Stimulated activated naive B cell treated with anti-CD40 and anti-IgM and Interleukin-4, amounts not matched to agents 10 μg/mL and 1 μg/mL and 100 μg/mL, for 72 hours (primary cell): ENCODE results near the gene EDA2R.

ENCODE experiments used
- ATAC-seq, 2 donors: fragments of 150-1000 bp; cut with Tn5 transposase; replicated peaks; 2 replicates each; pipeline ENCODE4 v1.10.0; 2021; ENCODE audit warnings: moderate library complexity in 1 of 2
- DNase-seq: peaks from one replicate; pipeline ENCODE4 v3.0.0; 2021
- H3K27ac Mint-ChIP-seq: one replicate; pipeline ENCODE4 v1.8.0; 2022; ENCODE audit warnings: mild to moderate bottlenecking, mixed read lengths
- H3K27me3 Mint-ChIP-seq, 2 donors: one replicate each; pipeline ENCODE4 v1.8.0; 2022; ENCODE audit warnings: mixed read lengths in 2 of 2
- H3K36me3 Mint-ChIP-seq, 2 donors: one replicate each; pipeline ENCODE4 v1.8.0; 2022; ENCODE audit warnings: mixed read lengths in 2 of 2, mild to moderate bottlenecking in 1 of 2
- H3K4me1 Mint-ChIP-seq, 2 donors: one replicate each; pipeline ENCODE4 v1.8.0; 2022; ENCODE audit warnings: mixed read lengths in 2 of 2, mild to moderate bottlenecking in 1 of 2
- H3K4me3 Mint-ChIP-seq, 2 donors: one replicate each; pipeline ENCODE4 v1.8.0; 2022; ENCODE audit warnings: mild to moderate bottlenecking in 2 of 2, mixed read lengths in 2 of 2, moderate library complexity in 1 of 2
- H3K9me3 Mint-ChIP-seq, 2 donors: one replicate each; pipeline ENCODE4 v1.8.0; 2022; ENCODE audit warnings: mixed read lengths in 2 of 2, mild to moderate bottlenecking in 1 of 2

The EDA2R gene

GRCh38 chrX:66625525-66625924, 13.4 kb downstream of the EDA2R start:
- H3K27ac Mint-ChIP-seq = no peak overlapping the region
- H3K27me3 Mint-ChIP-seq = peaks cover 0 to 9% of the 10 kb centered on the region in 2 donors
- no peak overlapping the region for H3K4me3 Mint-ChIP-seq
- H3K4me1 Mint-ChIP-seq = peaks cover 2 to 18% of the 10 kb centered on the region in 2 donors
- peaks cover 0 to 2% of the 10 kb centered on the region in 2 donors for H3K9me3 Mint-ChIP-seq
- H3K36me3 Mint-ChIP-seq = no peaks in the 10 kb centered on the region
- no peak for DNase-seq
- peak; percentile 20 to 21 for ATAC-seq

GRCh38 chrX:66622209-66622608, 16.7 kb downstream of the EDA2R start:
- peaks cover 0 to 2% of the 10 kb centered on the region in 2 donors for H3K9me3 Mint-ChIP-seq
- no peak overlapping the region for H3K4me3 Mint-ChIP-seq
- no peak overlapping the region for H3K27ac Mint-ChIP-seq
- H3K36me3 Mint-ChIP-seq = no peaks in the 10 kb centered on the region
- DNase-seq (no peak), ATAC-seq (no peak)
- H3K4me1 Mint-ChIP-seq = peaks cover 2 to 18% of the 10 kb centered on the region in 2 donors
- peaks cover 0 to 9% of the 10 kb centered on the region in 2 donors for H3K27me3 Mint-ChIP-seq

- ATAC-seq = no peak
- no peaks in the 10 kb centered on the region for H3K4me1 Mint-ChIP-seq
- DNase-seq = no peak
- no peak overlapping the region for H3K27ac Mint-ChIP-seq
- no peaks in the 10 kb centered on the region for H3K27me3 Mint-ChIP-seq
- H3K36me3 Mint-ChIP-seq = peaks cover 0 to 4% of the 10 kb centered on the region in 2 donors
- H3K4me3 Mint-ChIP-seq = no peak overlapping the region
- H3K9me3 Mint-ChIP-seq = peaks cover 0 to 1% of the 10 kb centered on the region in 2 donors
Measured at GRCh38 chrX:66616944-66617343, 21.9 kb downstream of the EDA2R start.

GRCh38 chrX:66602381-66602938, 36.4 kb downstream of the EDA2R start:
- no peak overlapping the region for H3K4me3 Mint-ChIP-seq
- ATAC-seq (peak in 1 of 2 donors; percentile 43), DNase-seq (no peak)
- no peak overlapping the region for H3K27ac Mint-ChIP-seq
- peaks cover 5 to 7% of the 10 kb centered on the region in 2 donors for H3K4me1 Mint-ChIP-seq
- no peaks in the 10 kb centered on the region for H3K36me3 Mint-ChIP-seq
- peaks cover 2 to 3% of the 10 kb centered on the region in 2 donors for H3K9me3 Mint-ChIP-seq
- no peaks in the 10 kb centered on the region for H3K27me3 Mint-ChIP-seq

GRCh38 chrX:66601522-66601921, 37.4 kb downstream of the EDA2R start:
- Mint-ChIP-seq H3K9me3 (peaks cover 0 to 3% of the 10 kb centered on the region in 2 donors), H3K4me1 (peaks cover 5 to 7% of the 10 kb centered on the region in 2 donors), H3K27ac (no peak overlapping the region), H3K4me3 (no peak overlapping the region), H3K36me3 (peaks cover 0 to 4% of the 10 kb centered on the region in 2 donors), H3K27me3 (no peaks in the 10 kb centered on the region)
- DNase-seq (no peak), ATAC-seq (peak; percentile 75 to 94)

- no peak overlapping the region for H3K4me3 Mint-ChIP-seq
- no peaks in the 10 kb centered on the region for H3K36me3 Mint-ChIP-seq
- H3K4me1 Mint-ChIP-seq = no peaks in the 10 kb centered on the region
- ATAC-seq = no peak
- no peak for DNase-seq
- H3K9me3 Mint-ChIP-seq = peaks cover under 1 to 14% of the 10 kb centered on the region in 2 donors
- H3K27ac Mint-ChIP-seq = no peak overlapping the region
- peaks cover 0 to 12% of the 10 kb centered on the region in 2 donors for H3K27me3 Mint-ChIP-seq
Measured at GRCh38 chrX:66579219-66579618, 59.7 kb downstream of the EDA2R start.

- no peak overlapping the region for H3K4me3 Mint-ChIP-seq
- H3K27ac Mint-ChIP-seq = no peak overlapping the region
- ATAC-seq = no peak
- peaks cover 8 to 12% of the 10 kb centered on the region in 2 donors for H3K27me3 Mint-ChIP-seq
- H3K9me3 Mint-ChIP-seq = peaks cover 5 to 7% of the 10 kb centered on the region in 2 donors
- DNase-seq = no peak
- no peaks in the 10 kb centered on the region for H3K36me3 Mint-ChIP-seq
- H3K4me1 Mint-ChIP-seq = no peaks in the 10 kb centered on the region
Measured at GRCh38 chrX:66553973-66554372, 84.9 kb downstream of the EDA2R start.

GRCh38 chrX:66547847-66548369, 91.0 kb downstream of the EDA2R start:
- ATAC-seq = no peak
- H3K4me3 Mint-ChIP-seq = no peak overlapping the region
- no peaks in the 10 kb centered on the region for H3K4me1 Mint-ChIP-seq
- H3K9me3 Mint-ChIP-seq = no peaks in the 10 kb centered on the region
- DNase-seq = no peak
- no peak overlapping the region for H3K27ac Mint-ChIP-seq
- peaks cover 3 to 7% of the 10 kb centered on the region in 2 donors for H3K27me3 Mint-ChIP-seq
- no peaks in the 10 kb centered on the region for H3K36me3 Mint-ChIP-seq
